ENCODE results near the gene PI4KA. TPM values are rescaled to one million over a fixed set of nuclear protein-coding genes. Genes with fewer than 3 reads are reported as not detected.

The PI4KA gene
- total and polyA plus RNA-seq, 2 experiments from 2014 or later, result 17.1 to 38.1 TPM

GRCh38 chr22:20663941-20664593, 194.5 kb downstream of the PI4KA start (continued):
- TF ChIP-seq ZNF462 (CRISPR knock-in tag; IDR thresholded peaks at IDR 0.05) (no peak), POLR2AphosphoS5 (IDR thresholded peaks at IDR 0.05; ENCODE audit: low read depth) (no peak), ZNF114 (CRISPR knock-in tag; IDR thresholded peaks at IDR 0.05) (no peak)
- TF ChIP-seq, protein P1, sequence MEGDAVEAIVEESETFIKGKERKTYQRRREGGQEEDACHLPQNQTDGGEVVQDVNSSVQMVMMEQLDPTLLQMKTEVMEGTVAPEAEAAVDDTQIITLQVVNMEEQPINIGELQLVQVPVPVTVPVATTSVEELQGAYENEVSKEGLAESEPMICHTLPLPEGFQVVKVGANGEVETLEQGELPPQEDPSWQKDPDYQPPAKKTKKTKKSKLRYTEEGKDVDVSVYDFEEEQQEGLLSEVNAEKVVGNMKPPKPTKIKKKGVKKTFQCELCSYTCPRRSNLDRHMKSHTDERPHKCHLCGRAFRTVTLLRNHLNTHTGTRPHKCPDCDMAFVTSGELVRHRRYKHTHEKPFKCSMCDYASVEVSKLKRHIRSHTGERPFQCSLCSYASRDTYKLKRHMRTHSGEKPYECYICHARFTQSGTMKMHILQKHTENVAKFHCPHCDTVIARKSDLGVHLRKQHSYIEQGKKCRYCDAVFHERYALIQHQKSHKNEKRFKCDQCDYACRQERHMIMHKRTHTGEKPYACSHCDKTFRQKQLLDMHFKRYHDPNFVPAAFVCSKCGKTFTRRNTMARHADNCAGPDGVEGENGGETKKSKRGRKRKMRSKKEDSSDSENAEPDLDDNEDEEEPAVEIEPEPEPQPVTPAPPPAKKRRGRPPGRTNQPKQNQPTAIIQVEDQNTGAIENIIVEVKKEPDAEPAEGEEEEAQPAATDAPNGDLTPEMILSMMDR (conservative IDR thresholded peaks at IDR 0.05; ENCODE audit: low read depth in 2 of 2), result no peak

DNA sequence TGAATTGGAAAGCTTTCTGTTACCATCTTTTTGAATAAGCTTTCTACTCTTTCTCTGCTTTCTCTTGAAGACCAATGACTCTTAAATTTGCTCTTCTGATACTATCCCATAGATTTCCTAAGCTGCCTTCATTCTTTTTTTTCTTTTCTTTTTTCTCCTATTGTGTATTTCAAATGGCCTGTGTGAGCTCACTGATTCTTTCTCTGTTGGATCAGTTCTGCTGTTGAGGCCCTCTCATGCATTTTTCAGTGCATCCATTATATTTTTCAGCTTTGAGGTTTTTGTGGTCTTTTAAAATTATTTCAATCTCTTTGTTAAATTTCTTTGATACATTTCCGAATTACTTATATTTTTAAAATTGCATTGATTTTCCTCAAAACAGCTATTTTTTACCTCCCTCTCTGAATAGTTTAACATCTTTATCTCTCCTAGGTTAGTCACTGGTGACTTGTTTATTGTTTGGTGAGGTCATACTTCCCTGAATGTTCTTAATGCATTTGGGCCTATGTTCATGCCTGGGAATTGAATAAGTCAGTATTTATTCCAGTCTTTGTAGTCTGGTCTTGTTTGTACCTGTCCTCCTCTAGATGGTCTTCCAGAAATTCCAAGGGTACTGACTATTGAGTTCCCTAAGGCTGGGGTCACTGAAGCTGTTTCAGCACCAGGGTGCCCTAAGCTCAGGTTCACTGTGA, 195.3 kb downstream of the PI4KA start:
- H2AFZ ChIP-seq, result no peak overlapping the region
- H3K27me3 Mint-ChIP-seq (ENCODE audit: insufficient read depth, low read depth, poor library complexity), result peaks cover 2% of the 10 kb centered on the region
- H3F3A ChIP-seq (replicated peaks; ENCODE audit: low read depth), result no peaks in the 10 kb centered on the region
- no peaks in the 10 kb centered on the region for H3K79me2 ChIP-seq (replicated peaks; ENCODE audit: insufficient read depth)
- no peak overlapping the region for H3K4me3 Mint-ChIP-seq
- no peak overlapping the region for H3K27ac Mint-ChIP-seq
- H3K9me3 Mint-ChIP-seq, result no peaks in the 10 kb centered on the region
- no peak for DNase-seq (ENCODE audit: low spot score)
- H3K4me1 ChIP-seq (ENCODE audit: insufficient read depth), result no peaks in the 10 kb centered on the region
- H3K36me3 ChIP-seq (ENCODE audit: insufficient read depth), result no peaks in the 10 kb centered on the region
- no peaks in the 10 kb centered on the region for H4K20me1 ChIP-seq (replicated peaks; ENCODE audit: insufficient read depth)
- 0 out of 2 replicates have a peak, but pooled peaks cover 2% of the 10 kb centered on the region for H3K9me2 ChIP-seq (ENCODE audit: insufficient read depth)
- no peaks in the 10 kb centered on the region for H3K4me1 Mint-ChIP-seq
- no peaks in the 10 kb centered on the region for H3K36me3 Mint-ChIP-seq (ENCODE audit: low read depth)
- H3K27me3 ChIP-seq (ENCODE audit: insufficient read depth), result no peaks in the 10 kb centered on the region
- H3K4me2 ChIP-seq, result no peak overlapping the region
- ATAC-seq, result no peak
- H3K27ac ChIP-seq (ENCODE audit: low read depth), result no peak overlapping the region
- no peak overlapping the region for H3K4me3 ChIP-seq
- no peak for TF ChIP-seq NANOG (IDR thresholded peaks at IDR 0.05; ENCODE audit: borderline replicate concordance)
- no peak for TF ChIP-seq ETS1 (IDR thresholded peaks at IDR 0.05)
- no peak for TF ChIP-seq REST (IDR thresholded peaks at IDR 0.05; ENCODE audit: unreplicated experiment)
- no peak for TF ChIP-seq EZH2 (IDR thresholded peaks at IDR 0.05; ENCODE audit: low read depth, unreplicated experiment)
- TF ChIP-seq, protein P1 (conservative IDR thresholded peaks at IDR 0.05; ENCODE audit: low read depth in 2 of 2), result no peak
